GM13977 (cell line): ENCODE measurements around the gene MPZL2.

ENCODE experiments used
- DNase-seq: peaks from one replicate; pipeline ENCODE4 v3.0.0; 2012; ENCODE audit warnings: low spot score
- CTCF ChIP-seq: IDR thresholded peaks from 2 replicates; pipeline ENCODE4 v1.5.1; 2012; ENCODE audit warnings: mild to moderate bottlenecking, control low read depth; ENCODE audit not compliant: insufficient read depth; ENCODE audit errors: extremely low read depth, missing control alignments
- in situ Hi-C: fragments of 300-500 bp; cut with MboI; formaldehyde crosslinking; loops from one replicate; pipeline ENCODE4 v1.12.0; 2022; ENCODE audit warnings: low sequenced_read_pairs, low pct_unique_long_range_greater_than_20kb, mixed read lengths, inconsistent platforms; ENCODE audit not compliant: unreplicated experiment

Gene MPZL2

GRCh38 chr11:118213201-118213600, 50.9 kb downstream of the MPZL2 start:
- TF ChIP-seq CTCF, result no peak
- DNase-seq, result no peak
- in situ Hi-C loops, result no loop called here

GRCh38 chr11:118212781-118213191, 51.3 kb downstream of the MPZL2 start:
- TF ChIP-seq CTCF, result no peak
- no peak for DNase-seq
- in situ Hi-C loops, result no loop called here

GRCh38 chr11:118212131-118212725, 51.9 kb downstream of the MPZL2 start:
- TF ChIP-seq CTCF, result no peak
- in situ Hi-C loops, result no loop called here
- DNase-seq, result no peak

GRCh38 chr11:118211006-118211405, 53.1 kb downstream of the MPZL2 start:
- in situ Hi-C loops, result no loop called here
- DNase-seq, result no peak
- TF ChIP-seq CTCF, result no peak

GRCh38 chr11:118210323-118210722, 53.8 kb downstream of the MPZL2 start:
- in situ Hi-C loops, result no loop called here
- TF ChIP-seq CTCF, result no peak

GRCh38 chr11:118209033-118209432, 55.1 kb downstream of the MPZL2 start:
- in situ Hi-C loops, result no loop called here
- TF ChIP-seq CTCF, result no peak
- DNase-seq, result no peak

More at GRCh38 chr11:118210323-118210722, 53.8 kb downstream of the MPZL2 start:
- DNase-seq, result no peak
